ENCODE measurements around the gene PSMB5. TPM values are rescaled to one million over a fixed set of nuclear protein-coding genes. Genes with fewer than 3 reads are reported as not detected.

PSMB5 gene
- total RNA-seq, 3 donors from 2014 or later (not counting 1 experiment from before 2014, with no cell fraction given), result 15.7 to 19.1 (median 16.4) TPM

GRCh38 chr14:23020143-23021128 is 14.3 kb downstream of the PSMB5 start:
- intact Hi-C loops (cut with micrococcal nuclease), result no loop called here
- H3K4me3 ChIP-seq (ENCODE audit: low read length), result no peak overlapping the region
- peaks cover 2 to 9% of the 10 kb centered on the region in 2 donors for H3K4me1 Mint-ChIP-seq
- 98% methylated on average over 4 of the region's 7 CpGs for WGBS (ENCODE audit: insufficient coverage)
- H3K4me1 ChIP-seq (ENCODE audit: control insufficient read depth, insufficient read depth, low read length), result no peaks in the 10 kb centered on the region
- TF ChIP-seq, protein P1, sequence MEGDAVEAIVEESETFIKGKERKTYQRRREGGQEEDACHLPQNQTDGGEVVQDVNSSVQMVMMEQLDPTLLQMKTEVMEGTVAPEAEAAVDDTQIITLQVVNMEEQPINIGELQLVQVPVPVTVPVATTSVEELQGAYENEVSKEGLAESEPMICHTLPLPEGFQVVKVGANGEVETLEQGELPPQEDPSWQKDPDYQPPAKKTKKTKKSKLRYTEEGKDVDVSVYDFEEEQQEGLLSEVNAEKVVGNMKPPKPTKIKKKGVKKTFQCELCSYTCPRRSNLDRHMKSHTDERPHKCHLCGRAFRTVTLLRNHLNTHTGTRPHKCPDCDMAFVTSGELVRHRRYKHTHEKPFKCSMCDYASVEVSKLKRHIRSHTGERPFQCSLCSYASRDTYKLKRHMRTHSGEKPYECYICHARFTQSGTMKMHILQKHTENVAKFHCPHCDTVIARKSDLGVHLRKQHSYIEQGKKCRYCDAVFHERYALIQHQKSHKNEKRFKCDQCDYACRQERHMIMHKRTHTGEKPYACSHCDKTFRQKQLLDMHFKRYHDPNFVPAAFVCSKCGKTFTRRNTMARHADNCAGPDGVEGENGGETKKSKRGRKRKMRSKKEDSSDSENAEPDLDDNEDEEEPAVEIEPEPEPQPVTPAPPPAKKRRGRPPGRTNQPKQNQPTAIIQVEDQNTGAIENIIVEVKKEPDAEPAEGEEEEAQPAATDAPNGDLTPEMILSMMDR (IDR thresholded peaks at IDR 0.05), result no peak
- DNase-seq, result peak in 1 of 2 donors; percentile 52
- H3K36me3 Mint-ChIP-seq, result peaks cover 8% of the 10 kb centered on the region
- no peaks in the 10 kb centered on the region for H3K9me3 Mint-ChIP-seq
- no peak for ATAC-seq
- H3K4me3 Mint-ChIP-seq, result no peak overlapping the region
- H3K27me3 Mint-ChIP-seq (ENCODE audit: low read depth in 2 of 2), result no peaks in the 10 kb centered on the region
- H3K27ac ChIP-seq (ENCODE audit: low read length), result no peak overlapping the region
- H3K9me3 ChIP-seq (ENCODE audit: control insufficient read depth, insufficient read depth, low read length), result no peaks in the 10 kb centered on the region
- H3K27ac Mint-ChIP-seq, result no peak overlapping the region
- H3K27me3 ChIP-seq (ENCODE audit: control insufficient read depth, insufficient read depth, low read length), result no peaks in the 10 kb centered on the region
- peaks cover 2% of the 10 kb centered on the region for H3K36me3 ChIP-seq (ENCODE audit: control insufficient read depth, insufficient read depth, low read length)

DNA sequence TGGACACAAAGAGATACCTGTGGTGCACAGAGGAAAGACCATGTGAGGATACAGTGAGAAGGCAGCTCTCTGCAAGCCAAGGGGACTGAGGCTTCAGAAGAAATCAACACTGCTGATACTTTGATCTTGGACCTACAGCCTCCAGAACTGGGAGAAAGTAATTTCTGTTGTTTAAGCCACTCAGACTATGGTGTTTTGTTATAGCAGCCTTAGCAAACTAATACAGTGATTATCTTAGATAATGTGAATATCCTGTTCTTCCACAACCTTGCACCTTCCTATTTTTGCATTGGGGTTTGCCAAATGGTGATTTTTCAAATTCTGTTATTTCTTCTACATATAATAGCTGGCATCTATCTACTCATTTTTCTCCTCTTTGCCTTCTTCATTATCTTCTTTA is 16.6 kb downstream of the PSMB5 start:
- Mint-ChIP-seq H3K27ac (no peak overlapping the region), H3K4me3 (no peak overlapping the region), H3K4me1 (no peaks in the 10 kb centered on the region), H3K36me3 (no peaks in the 10 kb centered on the region), H3K9me3 (no peaks in the 10 kb centered on the region), H3K27me3 (ENCODE audit: low read depth in 2 of 2) (no peaks in the 10 kb centered on the region)
- Histone ChIP-seq H3K9me3 (ENCODE audit: control insufficient read depth, insufficient read depth, low read length) (no peaks in the 10 kb centered on the region), H3K27ac (ENCODE audit: low read length) (no peak overlapping the region), H3K36me3 (ENCODE audit: control insufficient read depth, insufficient read depth, low read length) (no peaks in the 10 kb centered on the region), H3K27me3 (ENCODE audit: control insufficient read depth, insufficient read depth, low read length) (no peaks in the 10 kb centered on the region), H3K4me3 (ENCODE audit: low read length) (no peak overlapping the region), H3K4me1 (ENCODE audit: control insufficient read depth, insufficient read depth, low read length) (no peaks in the 10 kb centered on the region)
- TF ChIP-seq, protein P1 (IDR thresholded peaks at IDR 0.05), result no peak
- intact Hi-C loops (cut with micrococcal nuclease), result no loop called here
- ATAC-seq (no peak), DNase-seq (no peak)

- no peaks in the 10 kb centered on the region for H3K4me1 Mint-ChIP-seq
- no peaks in the 10 kb centered on the region for H3K27me3 ChIP-seq (ENCODE audit: control insufficient read depth, insufficient read depth, low read length)
- 97% methylated on average over 5 of the region's 5 CpGs for WGBS (ENCODE audit: insufficient coverage)
These were observed 17.6 kb downstream of the PSMB5 start for GRCh38 chr14:23017091-23017490.

More at GRCh38 chr14:23017091-23017490, 17.6 kb downstream of the PSMB5 start:
- H3K4me3 ChIP-seq (ENCODE audit: low read length), result no peak overlapping the region
- no peaks in the 10 kb centered on the region for H3K36me3 ChIP-seq (ENCODE audit: control insufficient read depth, insufficient read depth, low read length)
- Mint-ChIP-seq H3K27ac (no peak overlapping the region), H3K27me3 (ENCODE audit: low read depth in 2 of 2) (no peaks in the 10 kb centered on the region), H3K36me3 (no peaks in the 10 kb centered on the region), H3K4me3 (no peak overlapping the region), H3K9me3 (no peaks in the 10 kb centered on the region)
- ATAC-seq, result no peak
- no peaks in the 10 kb centered on the region for H3K9me3 ChIP-seq (ENCODE audit: control insufficient read depth, insufficient read depth, low read length)
- H3K27ac ChIP-seq (ENCODE audit: low read length), result no peak overlapping the region
- intact Hi-C loops (cut with micrococcal nuclease), result no loop called here
- DNase-seq, result no peak
- TF ChIP-seq, protein P1 (IDR thresholded peaks at IDR 0.05), result no peak
- no peaks in the 10 kb centered on the region for H3K4me1 ChIP-seq (ENCODE audit: control insufficient read depth, insufficient read depth, low read length)
